ENCODE measurements around the gene SLC9A1.

SLC9A1 gene

DNA sequence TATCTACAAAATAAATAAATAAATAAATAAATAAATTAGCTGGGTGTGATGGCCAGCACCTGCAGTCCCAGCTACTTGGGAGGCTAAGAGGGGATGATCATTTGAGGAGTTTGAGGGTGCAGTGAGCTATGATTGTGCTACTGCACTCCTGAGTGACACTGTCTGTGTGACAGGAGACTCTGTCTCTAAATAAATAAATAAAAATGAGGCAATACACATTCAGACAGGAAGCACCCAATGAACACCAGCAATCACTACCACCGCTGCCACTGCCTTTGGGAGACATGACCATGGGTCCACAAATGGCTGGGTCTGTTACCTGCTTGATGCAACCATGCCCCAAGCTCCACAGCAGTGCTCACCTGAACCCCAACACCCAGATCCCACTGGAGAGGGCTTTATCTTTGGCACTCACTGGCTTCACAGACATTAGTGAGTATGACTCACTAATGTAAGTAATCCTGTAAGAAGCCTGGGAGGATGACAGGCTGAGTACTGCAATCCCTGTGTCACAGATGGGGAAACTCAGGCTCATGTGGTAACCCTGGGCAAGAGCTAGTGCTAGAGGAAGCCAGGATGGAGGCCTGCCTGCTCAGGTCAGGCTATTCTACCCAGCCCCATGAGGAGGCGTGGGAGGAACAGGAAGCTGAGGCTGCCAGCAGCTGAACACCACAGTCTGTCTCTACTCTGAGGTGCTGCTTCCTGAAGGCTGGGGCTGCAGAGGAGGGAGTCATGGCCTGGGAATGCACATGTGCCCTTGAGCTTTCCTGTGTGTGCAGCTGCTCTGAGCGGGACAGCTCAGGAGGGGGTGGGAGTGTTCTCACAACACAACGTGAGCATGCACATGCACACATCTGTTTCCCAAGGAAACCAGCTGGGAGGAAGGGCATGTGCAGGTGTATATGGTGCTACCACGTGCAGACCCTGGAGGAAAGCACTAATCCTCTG lies 43.0 kb downstream of the SLC9A1 start:
- TF ChIP-seq, protein P1, sequence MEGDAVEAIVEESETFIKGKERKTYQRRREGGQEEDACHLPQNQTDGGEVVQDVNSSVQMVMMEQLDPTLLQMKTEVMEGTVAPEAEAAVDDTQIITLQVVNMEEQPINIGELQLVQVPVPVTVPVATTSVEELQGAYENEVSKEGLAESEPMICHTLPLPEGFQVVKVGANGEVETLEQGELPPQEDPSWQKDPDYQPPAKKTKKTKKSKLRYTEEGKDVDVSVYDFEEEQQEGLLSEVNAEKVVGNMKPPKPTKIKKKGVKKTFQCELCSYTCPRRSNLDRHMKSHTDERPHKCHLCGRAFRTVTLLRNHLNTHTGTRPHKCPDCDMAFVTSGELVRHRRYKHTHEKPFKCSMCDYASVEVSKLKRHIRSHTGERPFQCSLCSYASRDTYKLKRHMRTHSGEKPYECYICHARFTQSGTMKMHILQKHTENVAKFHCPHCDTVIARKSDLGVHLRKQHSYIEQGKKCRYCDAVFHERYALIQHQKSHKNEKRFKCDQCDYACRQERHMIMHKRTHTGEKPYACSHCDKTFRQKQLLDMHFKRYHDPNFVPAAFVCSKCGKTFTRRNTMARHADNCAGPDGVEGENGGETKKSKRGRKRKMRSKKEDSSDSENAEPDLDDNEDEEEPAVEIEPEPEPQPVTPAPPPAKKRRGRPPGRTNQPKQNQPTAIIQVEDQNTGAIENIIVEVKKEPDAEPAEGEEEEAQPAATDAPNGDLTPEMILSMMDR (conservative IDR thresholded peaks at IDR 0.05; ENCODE audit: low read depth, low read length): no peak
- no peak overlapping the region for H3K4me3 ChIP-seq (IDR thresholded peaks at IDR 0.05; ENCODE audit: insufficient read depth, low read depth, low read length)
- no peak overlapping the region for H3K4me2 ChIP-seq
- H3K27ac ChIP-seq: no peak overlapping the region
- H3K36me3 ChIP-seq (ENCODE audit: insufficient read depth): no peaks in the 10 kb centered on the region
- H3K9ac ChIP-seq: no peak overlapping the region
- H4K20me1 ChIP-seq (ENCODE audit: insufficient read depth): no peaks in the 10 kb centered on the region
- peaks cover 8% of the 10 kb centered on the region for H3K4me1 ChIP-seq (ENCODE audit: low read depth, poor library complexity, severe bottlenecking)
- no peaks in the 10 kb centered on the region for H3K79me2 ChIP-seq (ENCODE audit: insufficient read depth, low read depth)
- H3K27me3 ChIP-seq (ENCODE audit: insufficient read depth, low read depth): no peaks in the 10 kb centered on the region
- no peak overlapping the region for H2AFZ ChIP-seq (ENCODE audit: low read depth)

DNA sequence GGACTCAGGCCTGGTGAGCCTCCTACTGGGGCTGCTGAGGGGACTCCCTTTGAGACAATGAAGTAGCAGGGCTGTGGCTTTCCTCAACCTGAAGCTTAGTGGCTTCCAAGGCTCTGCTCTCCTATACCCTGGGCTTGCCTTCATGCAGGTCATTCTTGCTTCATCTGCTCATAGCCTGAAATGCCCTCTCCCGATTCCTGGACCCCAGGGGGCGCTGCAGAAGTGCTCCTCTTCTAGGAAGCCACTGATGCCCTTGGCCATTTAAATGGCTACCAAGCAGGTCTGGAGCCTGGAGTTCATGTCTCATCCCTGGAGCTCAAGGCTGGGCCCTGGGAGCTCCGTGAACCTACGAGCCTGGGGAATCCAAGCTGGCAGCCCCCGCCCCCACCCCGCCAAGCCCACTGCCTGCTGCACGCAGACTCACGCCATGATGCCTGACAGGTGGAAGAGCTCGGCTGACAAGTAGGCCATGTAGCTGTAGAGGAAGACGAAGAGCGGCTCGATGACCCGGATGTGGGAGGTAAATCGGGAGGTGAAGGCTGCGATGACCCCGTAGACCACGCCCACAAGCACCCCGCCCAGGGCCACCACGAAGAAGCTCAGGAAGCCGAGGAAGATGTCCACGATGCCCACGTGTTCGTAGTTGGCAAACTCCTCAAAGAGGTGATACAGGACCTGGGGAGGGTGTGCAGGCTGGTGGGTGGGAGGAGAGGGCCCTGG lies 45.7 kb downstream of the SLC9A1 start:
- no peak overlapping the region for H3K9ac ChIP-seq
- H3K36me3 ChIP-seq (ENCODE audit: insufficient read depth): no peaks in the 10 kb centered on the region
- peaks cover 8% of the 10 kb centered on the region for H3K4me1 ChIP-seq (ENCODE audit: low read depth, poor library complexity, severe bottlenecking)
- TF ChIP-seq, protein P1 (conservative IDR thresholded peaks at IDR 0.05; ENCODE audit: low read depth, low read length): no peak; the same call in 1 of the 2 replicates
- no peak overlapping the region for H3K4me2 ChIP-seq
- H3K4me3 ChIP-seq (IDR thresholded peaks at IDR 0.05; ENCODE audit: insufficient read depth, low read depth, low read length): no peak overlapping the region
- no peak overlapping the region for H2AFZ ChIP-seq (ENCODE audit: low read depth)
- H3K27ac ChIP-seq: no peak overlapping the region
- no peaks in the 10 kb centered on the region for H3K27me3 ChIP-seq (ENCODE audit: insufficient read depth, low read depth)
- no peaks in the 10 kb centered on the region for H3K79me2 ChIP-seq (ENCODE audit: insufficient read depth, low read depth)
- H4K20me1 ChIP-seq (ENCODE audit: insufficient read depth): no peaks in the 10 kb centered on the region

DNA sequence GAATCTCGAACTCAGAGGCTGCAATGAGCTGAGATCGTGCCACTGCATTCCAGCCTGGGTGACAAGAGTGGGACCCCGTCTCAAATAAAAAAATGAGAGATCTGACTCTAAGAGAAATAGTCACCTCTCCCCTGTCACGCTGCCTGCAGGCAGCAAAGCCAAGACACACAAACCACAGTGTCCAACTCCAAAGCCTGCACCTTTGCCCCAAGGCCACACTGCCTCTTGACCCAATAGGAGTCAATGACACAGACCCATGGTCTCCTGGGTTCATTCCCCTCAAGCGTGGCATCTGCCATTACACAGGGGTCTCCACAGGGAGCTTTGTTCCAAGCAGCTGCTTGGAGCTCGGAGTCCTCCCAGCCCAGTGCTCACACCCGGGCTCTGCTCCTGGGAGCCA lies 46.3 kb downstream of the SLC9A1 start:
- TF ChIP-seq, protein P1 (conservative IDR thresholded peaks at IDR 0.05; ENCODE audit: low read depth, low read length): no peak
- H3K4me2 ChIP-seq: no peak overlapping the region
- no peak overlapping the region for H3K9ac ChIP-seq
- no peaks in the 10 kb centered on the region for H4K20me1 ChIP-seq (ENCODE audit: insufficient read depth)
- H3K79me2 ChIP-seq (ENCODE audit: insufficient read depth, low read depth): no peaks in the 10 kb centered on the region
- H3K4me1 ChIP-seq (ENCODE audit: low read depth, poor library complexity, severe bottlenecking): peaks cover 8% of the 10 kb centered on the region
- H3K4me3 ChIP-seq (IDR thresholded peaks at IDR 0.05; ENCODE audit: insufficient read depth, low read depth, low read length): no peak overlapping the region
- no peak overlapping the region for H3K27ac ChIP-seq
- H3K27me3 ChIP-seq (ENCODE audit: insufficient read depth, low read depth): no peaks in the 10 kb centered on the region
- no peaks in the 10 kb centered on the region for H3K36me3 ChIP-seq (ENCODE audit: insufficient read depth)
- no peak overlapping the region for H2AFZ ChIP-seq (ENCODE audit: low read depth)

DNA sequence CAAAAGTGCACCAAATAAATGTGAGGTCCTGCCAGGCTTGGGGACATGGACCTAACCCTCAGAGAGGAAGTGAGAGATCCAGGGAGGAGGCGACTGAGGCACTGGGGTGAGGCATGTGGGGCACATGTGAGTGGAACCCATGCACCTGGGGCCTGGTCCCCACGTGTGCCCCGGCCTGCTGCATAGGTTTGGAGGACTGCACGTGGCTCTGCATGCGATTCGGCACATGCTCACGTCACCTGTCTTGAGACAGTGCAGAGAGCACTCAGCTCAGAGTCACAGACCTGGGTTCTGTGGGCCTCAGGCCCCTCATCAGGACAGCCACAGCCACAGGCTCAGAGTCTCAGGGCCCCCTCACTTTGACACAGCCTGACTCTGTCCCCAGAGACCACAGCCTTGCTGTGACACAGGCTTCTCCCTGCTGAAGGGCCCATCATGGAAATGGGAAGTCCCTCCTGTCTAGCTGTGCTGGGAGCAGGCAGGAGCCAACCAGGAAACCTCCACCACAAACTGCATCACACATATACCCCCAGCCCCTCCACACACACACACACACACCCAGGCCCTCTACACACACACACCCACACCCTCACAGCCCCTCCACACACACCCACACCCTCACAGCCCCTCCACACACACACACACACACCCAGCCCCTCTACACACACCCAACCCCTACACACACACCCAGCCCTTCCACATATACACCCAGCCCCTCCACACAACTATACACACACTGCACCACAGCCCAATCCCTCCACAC lies 48.2 kb downstream of the SLC9A1 start:
- Histone ChIP-seq H3K27me3 (ENCODE audit: insufficient read depth, low read depth) (no peaks in the 10 kb centered on the region), H3K4me2 (no peak overlapping the region), H4K20me1 (ENCODE audit: insufficient read depth) (no peaks in the 10 kb centered on the region; the same call in 1 of the 2 replicates), H2AFZ (ENCODE audit: low read depth) (no peak overlapping the region), H3K9ac (no peak overlapping the region), H3K27ac (no peak overlapping the region), H3K79me2 (ENCODE audit: insufficient read depth, low read depth) (no peaks in the 10 kb centered on the region), H3K4me1 (ENCODE audit: low read depth, poor library complexity, severe bottlenecking) (peaks cover 2% of the 10 kb centered on the region), H3K4me3 (IDR thresholded peaks at IDR 0.05; ENCODE audit: insufficient read depth, low read depth, low read length) (no peak overlapping the region), H3K36me3 (ENCODE audit: insufficient read depth) (no peaks in the 10 kb centered on the region)
- TF ChIP-seq, protein P1 (conservative IDR thresholded peaks at IDR 0.05; ENCODE audit: low read depth, low read length): no peak
